ENCODE data around the gene COMTD1.

The COMTD1 gene

GRCh38 chr10:75246506-75246905 lies 10.7 kb upstream of the COMTD1 start:
- H3K4me3 ChIP-seq (ENCODE audit: control insufficient read depth, low read depth, low read length), result no peak overlapping the region
- TF ChIP-seq CTCF (IDR thresholded peaks at IDR 0.05; ENCODE audit: control insufficient read depth, insufficient read depth, low read depth, low read length, missing control alignments), result no peak
- DNase-seq (ENCODE audit: low read depth), result no peak

GRCh38 chr10:75245354-75246250 lies 9.8 kb upstream of the COMTD1 start:
- no peak for TF ChIP-seq CTCF (IDR thresholded peaks at IDR 0.05; ENCODE audit: control insufficient read depth, insufficient read depth, low read depth, low read length, missing control alignments)
- DNase-seq (ENCODE audit: low read depth), result no peak
- H3K4me3 ChIP-seq (ENCODE audit: control insufficient read depth, low read depth, low read length), result no peak overlapping the region

- DNase-seq (ENCODE audit: low read depth), result no peak
- H3K4me3 ChIP-seq (ENCODE audit: control insufficient read depth, low read depth, low read length), result no peak overlapping the region
- TF ChIP-seq CTCF (IDR thresholded peaks at IDR 0.05; ENCODE audit: control insufficient read depth, insufficient read depth, low read depth, low read length, missing control alignments), result no peak
These were observed 9.0 kb upstream of the COMTD1 start for GRCh38 chr10:75244487-75245353.

- no peak for DNase-seq (ENCODE audit: low read depth)
- TF ChIP-seq CTCF (IDR thresholded peaks at IDR 0.05; ENCODE audit: control insufficient read depth, insufficient read depth, low read depth, low read length, missing control alignments), result no peak
- no peak overlapping the region for H3K4me3 ChIP-seq (ENCODE audit: control insufficient read depth, low read depth, low read length)
These were observed 7.7 kb upstream of the COMTD1 start for GRCh38 chr10:75243426-75243825.

GRCh38 chr10:75240329-75241076 lies 4.7 kb upstream of the COMTD1 start:
- no peak for TF ChIP-seq CTCF (IDR thresholded peaks at IDR 0.05; ENCODE audit: control insufficient read depth, insufficient read depth, low read depth, low read length, missing control alignments)
- H3K4me3 ChIP-seq (ENCODE audit: control insufficient read depth, low read depth, low read length), result no peak overlapping the region
- no peak for DNase-seq (ENCODE audit: low read depth)
